ENCODE data around the gene TMEM8B. TPM values are rescaled to one million over a fixed set of nuclear protein-coding genes. Genes with fewer than 3 reads are reported as not detected.

TMEM8B gene
- total and polyA plus RNA-seq, 9 of the 15 experiments (the other 6 are each of a cell fraction or from before 2014, with no cell fraction given) = 0.01 to 2.2 (median 1.1) TPM

- no peak for TF ChIP-seq PTBP1 (IDR thresholded peaks at IDR 0.05; ENCODE audit: low read depth, low read length)
- no peak for TF ChIP-seq NFE2L1 (tag; IDR thresholded peaks at IDR 0.05; ENCODE audit: borderline replicate concordance, low read depth)
- no peak for TF ChIP-seq RAD51 (IDR thresholded peaks at IDR 0.05; ENCODE audit: borderline replicate concordance, low read depth)
- no peak for TF ChIP-seq ZBTB43 (CRISPR knock-in tag; IDR thresholded peaks at IDR 0.05)
Observed at GRCh38 chr9:35854091-35854762, 25.2 kb downstream of the TMEM8B start (continued).

- H3K79me2 ChIP-seq (ENCODE audit: control insufficient read depth, insufficient read depth, low read length) = no peaks in the 10 kb centered on the region
- H3K9ac ChIP-seq (ENCODE audit: insufficient read depth in 1 of 2, low read depth in 2 of 2, low read length in 2 of 2) = no peak overlapping the region
- H3K27ac ChIP-seq (ENCODE audit: extremely low read depth, low read depth, low read length) = no peak overlapping the region
- no peak overlapping the region for H2AFZ ChIP-seq (ENCODE audit: low read depth, low read length)
- no TSS peak for BruUV-seq (replicated peaks)
- ChIA-PET CTCF (ENCODE audit: low intra/inter-chr PET ratio) (no interaction called here), POLR2A (interaction anchor here (0.9 kb wide), 1 partner anchor 10 kb away, joined by 3 read pairs; no protein-coding TSS in a partner anchor)
- no peak overlapping the region for H3K4me3 ChIP-seq
- no peaks in the 10 kb centered on the region for H3K4me1 ChIP-seq (replicated peaks in 1 of 2; ENCODE audit: control insufficient read depth in 2 of 2, insufficient read depth in 2 of 2, low read length in 2 of 2)
- H3K9me1 ChIP-seq (ENCODE audit: control insufficient read depth, insufficient read depth, low read length) = no peaks in the 10 kb centered on the region
- H3K4me2 ChIP-seq (ENCODE audit: insufficient read depth, low read length) = no peak overlapping the region
- H3K9me3 ChIP-seq (replicated peaks; ENCODE audit: control insufficient read depth, insufficient read depth, low read depth, low read length) = no peaks in the 10 kb centered on the region
- no peaks in the 10 kb centered on the region for H3K36me3 ChIP-seq (ENCODE audit: control insufficient read depth, insufficient read depth, low read length)
- DNase-seq (ENCODE audit: extremely low read depth in 1 of 4, low spot score in 3 of 4) (no peak), ATAC-seq (no peak), FAIRE-seq (no peak)
- H3K27me3 ChIP-seq (ENCODE audit: control insufficient read depth in 2 of 2, insufficient read depth in 2 of 2, low read length in 2 of 2) = peaks cover 12 to 69% of the 10 kb centered on the region in 2 experiments; a peak in 4 of 5 replicates
- H4K20me1 ChIP-seq (replicated peaks; ENCODE audit: control insufficient read depth, insufficient read depth, low read length) = no peaks in the 10 kb centered on the region
- 3% methylated on average over 3 of the region's 3 CpGs for WGBS (ENCODE audit: insufficient coverage, low coverage, missing lambda C conversion rate)
- in situ Hi-C loops (cut with MboI) (no loop called here), intact Hi-C loops (cut with micrococcal nuclease) (no loop called here)
- no peak for TF ChIP-seq CBFA2T2 (conservative IDR thresholded peaks at IDR 0.05)
- TF ChIP-seq E2F8 (IDR thresholded peaks at IDR 0.05; ENCODE audit: low read depth, partially characterized antibody) = no peak
- TF ChIP-seq TFAP4 (CRISPR knock-in tag; IDR thresholded peaks at IDR 0.05; ENCODE audit: borderline replicate concordance) = no peak
- no peak for TF ChIP-seq RREB1 (CRISPR knock-in tag; IDR thresholded peaks at IDR 0.05)
Observed at GRCh38 chr9:35856206-35856605, 27.2 kb downstream of the TMEM8B start.
